ENCODE data around the gene TRABD.

- no peak for TF ChIP-seq REST (IDR thresholded peaks at IDR 0.05; ENCODE audit: insufficient read depth in 1 of 2, low read depth in 2 of 2, low read length in 2 of 2)
- TF ChIP-seq TAF1 (IDR thresholded peaks at IDR 0.05; ENCODE audit: borderline replicate concordance, insufficient read depth, low read length) = no peak
These were observed 7.2 kb upstream of the TRABD start for GRCh38 chr22:50178471-50178864.
